Suprapubic skin (tissue), 4 donors: ENCODE measurements around the gene MUC7. TPM values are rescaled to one million over a fixed set of nuclear protein-coding genes. Genes with fewer than 3 reads are reported as not detected.

Experiments
- DNase-seq, 2 donors: peaks; one replicate each; pipeline ENCODE4 v3.0.0-alpha.2; 2019; ENCODE audit warnings: low spot score in 2 of 2
- H3K27ac ChIP-seq: fragments of 200-600 bp; sonication (generic); one replicate; pipeline ENCODE4 v1.5.1; 2019
- H3K27me3 ChIP-seq: fragments of 200-600 bp; sonication (generic); one replicate; pipeline ENCODE4 v1.5.1; 2019
- H3K36me3 ChIP-seq: fragments of 200-600 bp; sonication (generic); one replicate; pipeline ENCODE4 v1.5.1; 2019
- H3K4me1 ChIP-seq: fragments of 200-600 bp; sonication (generic); one replicate; pipeline ENCODE4 v1.5.1; 2019
- H3K4me3 ChIP-seq: fragments of 200-600 bp; sonication (generic); one replicate; pipeline ENCODE4 v1.5.1; 2019; ENCODE audit warnings: mild to moderate bottlenecking
- H3K9me3 ChIP-seq: fragments of 200-600 bp; sonication (generic); one replicate; pipeline ENCODE4 v1.5.1; 2019
- EP300 ChIP-seq: sonication (generic); formaldehyde crosslinking; IDR thresholded peaks from one replicate; pipeline ENCODE4 v1.6.1; 2017; ENCODE audit warnings: antibody characterized with exemption
- POLR2A ChIP-seq, 2 donors: fragments of 450-650 bp; IDR thresholded peaks; one replicate each; pipeline ENCODE4 v1.6.1; 2017; ENCODE audit warnings: antibody characterized with exemption in 2 of 2, mild to moderate bottlenecking in 2 of 2, moderate library complexity in 2 of 2
- POLR2AphosphoS5 ChIP-seq, 3 donors: sonication (generic); formaldehyde crosslinking; IDR thresholded peaks; one replicate each; pipeline ENCODE4 v1.6.1; 2017; ENCODE audit warnings: antibody characterized with exemption in 3 of 3
- WGBS: methylation state at CpG from one replicate; pipeline ENCODE4 v1.1.5; 2018; 5-methylcytosine and 5-hydroxymethylcytosine counted together
- total RNA-seq, 4 donors: library from RNA; depleted of rRNA; stranded (reverse); fragments of >200 nt; gene quantifications; one replicate each; pipeline ENCODE4 v1.1.0, GENCODE V29; 2016
- TF ChIP-seq, protein P1 (sequence below), 2 donors: fragments of 200-600 bp in 1 of 2; fragments of 450-650 bp in 1 of 2; sonication (generic) in 1 of 2; IDR thresholded peaks; one replicate each; pipeline ENCODE4 v1.5.1; 2016 to 2019; ENCODE audit warnings: antibody characterized with exemption in 2 of 2, mild to moderate bottlenecking in 1 of 2, moderate library complexity in 1 of 2

MUC7 gene
- total RNA-seq, result 1 to 10 TPM in 3 of 4 donors, under 1 TPM in 1; 0.86 to 6.8 (median 1.7) TPM

DNA sequence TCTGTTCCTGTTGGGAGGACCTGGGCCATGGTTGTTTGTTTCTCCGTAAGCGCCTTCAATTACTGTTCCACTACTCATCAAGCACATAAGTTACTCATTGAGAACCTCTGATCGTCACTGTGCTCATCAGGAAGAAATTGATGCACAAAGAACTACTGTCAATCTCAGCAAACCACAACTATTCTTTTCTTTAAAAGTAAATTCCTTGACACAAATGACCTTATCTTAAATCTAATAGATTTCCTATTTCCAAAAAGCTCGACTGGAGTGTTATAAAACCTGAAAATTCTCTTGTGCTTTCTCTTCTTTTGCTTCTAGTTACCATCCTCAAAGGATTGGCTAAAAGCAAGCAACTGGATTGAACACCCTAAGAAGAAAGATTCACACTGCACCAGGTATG, at the start of gene MUC7:
TSS of gene MUC7 (plus strand) at position 301 of the 400 bp plus-strand sequence. CDS start 1,825 bp downstream, outside the sequence.
- TF ChIP-seq, protein P1, sequence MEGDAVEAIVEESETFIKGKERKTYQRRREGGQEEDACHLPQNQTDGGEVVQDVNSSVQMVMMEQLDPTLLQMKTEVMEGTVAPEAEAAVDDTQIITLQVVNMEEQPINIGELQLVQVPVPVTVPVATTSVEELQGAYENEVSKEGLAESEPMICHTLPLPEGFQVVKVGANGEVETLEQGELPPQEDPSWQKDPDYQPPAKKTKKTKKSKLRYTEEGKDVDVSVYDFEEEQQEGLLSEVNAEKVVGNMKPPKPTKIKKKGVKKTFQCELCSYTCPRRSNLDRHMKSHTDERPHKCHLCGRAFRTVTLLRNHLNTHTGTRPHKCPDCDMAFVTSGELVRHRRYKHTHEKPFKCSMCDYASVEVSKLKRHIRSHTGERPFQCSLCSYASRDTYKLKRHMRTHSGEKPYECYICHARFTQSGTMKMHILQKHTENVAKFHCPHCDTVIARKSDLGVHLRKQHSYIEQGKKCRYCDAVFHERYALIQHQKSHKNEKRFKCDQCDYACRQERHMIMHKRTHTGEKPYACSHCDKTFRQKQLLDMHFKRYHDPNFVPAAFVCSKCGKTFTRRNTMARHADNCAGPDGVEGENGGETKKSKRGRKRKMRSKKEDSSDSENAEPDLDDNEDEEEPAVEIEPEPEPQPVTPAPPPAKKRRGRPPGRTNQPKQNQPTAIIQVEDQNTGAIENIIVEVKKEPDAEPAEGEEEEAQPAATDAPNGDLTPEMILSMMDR (IDR thresholded peaks at IDR 0.05), result no peak
- TF ChIP-seq POLR2A (IDR thresholded peaks at IDR 0.05), result no peak
- TF ChIP-seq POLR2AphosphoS5 (IDR thresholded peaks at IDR 0.05), result no peak
- TF ChIP-seq EP300, result no peak
- no peak within 1 kb of the TSS for H3K27ac ChIP-seq
- no peaks in the 10 kb centered on the region for H3K27me3 ChIP-seq
- DNase-seq, result no peak
- no peaks in the 10 kb centered on the region for H3K9me3 ChIP-seq
- H3K4me3 ChIP-seq, result no peak within 1 kb of the TSS
- H3K36me3 ChIP-seq, result no peaks in the 10 kb centered on the region
- 68% methylated on average over 4 of the region's 4 CpGs for WGBS
- H3K4me1 ChIP-seq, result no peaks in the 10 kb centered on the region

DNA sequence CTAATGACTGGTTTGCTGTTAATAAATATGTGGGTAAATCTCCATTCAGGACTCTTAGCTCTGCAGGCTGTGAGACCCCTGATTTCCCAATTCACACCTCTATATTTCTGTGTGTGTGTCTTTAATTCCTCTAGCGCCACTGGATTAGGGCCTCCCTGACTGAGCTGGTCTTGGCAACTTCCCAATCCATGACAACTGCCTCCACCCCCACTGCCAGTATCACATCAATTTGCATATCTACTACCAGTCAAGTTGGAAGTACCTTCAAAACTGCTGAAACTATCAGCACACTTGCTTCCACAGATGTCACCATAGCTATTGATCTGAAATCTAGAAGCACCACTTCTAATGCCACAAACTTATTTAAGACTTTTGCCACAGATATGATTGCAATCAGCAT, 46.7 kb upstream of the MUC7 start:
- Histone ChIP-seq H3K36me3 (no peaks in the 10 kb centered on the region), H3K4me1 (no peaks in the 10 kb centered on the region), H3K9me3 (no peaks in the 10 kb centered on the region), H3K27ac (no peak overlapping the region), H3K4me3 (no peak overlapping the region), H3K27me3 (no peaks in the 10 kb centered on the region)
- TF ChIP-seq, protein P1 (IDR thresholded peaks at IDR 0.05), result no peak
- TF ChIP-seq POLR2AphosphoS5 (IDR thresholded peaks at IDR 0.05) (no peak), EP300 (no peak), POLR2A (IDR thresholded peaks at IDR 0.05) (no peak)
- 78% methylated on average over 1 of the region's 1 CpG for WGBS
- no peak for DNase-seq

DNA sequence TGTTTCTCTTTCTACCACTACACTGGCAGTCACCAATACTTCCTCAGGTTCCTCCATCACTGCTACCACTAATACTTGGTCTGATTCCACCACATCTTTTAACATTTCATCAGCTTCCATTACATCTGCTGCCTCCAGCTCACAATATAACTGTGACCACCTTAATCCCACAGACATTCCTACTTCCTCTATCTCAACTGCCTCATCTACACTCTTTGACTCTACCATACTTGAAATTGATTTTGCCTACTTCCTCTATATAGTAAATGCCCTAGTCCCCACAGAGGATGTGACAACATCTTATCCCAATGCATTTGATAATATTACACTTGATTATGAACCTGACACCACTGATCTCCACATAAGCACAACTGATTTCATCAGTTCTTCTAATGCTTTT, 45.2 kb upstream of the MUC7 start:
- H3K27ac ChIP-seq, result no peak overlapping the region

DNA sequence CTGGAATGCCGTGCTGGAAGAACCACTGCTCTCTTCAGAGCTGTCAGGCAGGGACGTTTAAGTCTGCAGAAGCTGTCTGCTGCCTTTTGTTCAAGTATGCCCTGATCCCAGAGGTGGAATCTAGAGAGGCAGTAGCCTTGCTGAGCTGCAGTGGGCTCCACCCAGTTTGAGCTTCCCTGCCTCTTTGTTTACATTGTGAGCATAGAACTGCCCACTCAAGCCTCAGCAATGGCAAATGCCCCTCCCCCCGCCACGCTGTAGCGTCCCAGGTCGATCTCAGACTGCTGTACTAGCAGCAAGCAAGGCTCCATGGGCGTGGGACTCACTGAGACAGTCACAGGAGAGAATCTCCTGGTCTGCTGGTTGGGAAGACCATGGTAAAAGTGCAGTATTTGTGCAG, 34.8 kb upstream of the MUC7 start:
- no peaks in the 10 kb centered on the region for H3K27me3 ChIP-seq
- 33% methylated on average over 2 of the region's 7 CpGs for WGBS
- no peak for DNase-seq

More for the DNA sequence above, 45.2 kb upstream of the MUC7 start:
- H3K36me3 ChIP-seq, result no peaks in the 10 kb centered on the region
- TF ChIP-seq, protein P1 (IDR thresholded peaks at IDR 0.05), result no peak
- TF ChIP-seq POLR2A (IDR thresholded peaks at IDR 0.05) (no peak), EP300 (no peak), POLR2AphosphoS5 (IDR thresholded peaks at IDR 0.05) (no peak)
- H3K27me3 ChIP-seq, result no peaks in the 10 kb centered on the region
- no peaks in the 10 kb centered on the region for H3K9me3 ChIP-seq
- no peaks in the 10 kb centered on the region for H3K4me1 ChIP-seq
- H3K4me3 ChIP-seq, result no peak overlapping the region
- DNase-seq, result no peak

DNA sequence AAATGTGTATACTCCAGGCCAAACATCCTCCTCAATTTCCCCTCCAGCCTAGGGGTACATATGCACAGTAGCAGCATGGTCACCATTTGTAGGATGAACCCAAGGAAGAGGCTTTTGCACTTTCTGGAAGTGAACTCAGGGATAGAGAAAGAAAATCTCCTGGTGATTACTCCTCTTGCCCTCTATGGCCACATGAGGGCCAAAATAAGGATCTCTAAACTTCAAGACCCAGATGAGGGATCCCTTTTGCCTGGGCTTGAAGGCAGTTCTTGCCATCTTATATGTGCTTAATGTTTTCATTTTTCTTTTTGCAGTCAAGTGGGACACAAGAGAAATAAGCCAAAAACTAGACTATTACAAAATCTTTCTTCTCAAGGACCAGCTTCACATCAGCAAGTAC, 29.5 kb upstream of the MUC7 start:
- Histone ChIP-seq H3K9me3 (no peaks in the 10 kb centered on the region), H3K36me3 (no peaks in the 10 kb centered on the region), H3K4me1 (no peaks in the 10 kb centered on the region), H3K4me3 (no peak overlapping the region), H3K27me3 (no peaks in the 10 kb centered on the region), H3K27ac (no peak overlapping the region)
- DNase-seq, result no peak
- TF ChIP-seq, protein P1 (IDR thresholded peaks at IDR 0.05), result no peak
- TF ChIP-seq EP300, result no peak
- TF ChIP-seq POLR2A (IDR thresholded peaks at IDR 0.05), result no peak
- TF ChIP-seq POLR2AphosphoS5 (IDR thresholded peaks at IDR 0.05), result no peak

More for the DNA sequence above, 34.8 kb upstream of the MUC7 start:
- H3K9me3 ChIP-seq, result no peaks in the 10 kb centered on the region
- no peak overlapping the region for H3K4me3 ChIP-seq
- H3K27ac ChIP-seq, result no peak overlapping the region
- no peaks in the 10 kb centered on the region for H3K4me1 ChIP-seq
- no peaks in the 10 kb centered on the region for H3K36me3 ChIP-seq
- no peak for TF ChIP-seq POLR2A (IDR thresholded peaks at IDR 0.05)
- no peak for TF ChIP-seq POLR2AphosphoS5 (IDR thresholded peaks at IDR 0.05)
- no peak for TF ChIP-seq EP300
- TF ChIP-seq, protein P1 (IDR thresholded peaks at IDR 0.05), result no peak
